Measurements from ENCODE around the gene CDH23. TPM values are rescaled to one million over a fixed set of nuclear protein-coding genes. Genes with fewer than 3 reads are reported as not detected.

CDH23 gene
- total and polyA plus RNA-seq, 9 of the 15 experiments (the other 6 are each of a cell fraction or from before 2014, with no cell fraction given) = 0.18 to 1.2 (median 0.47) TPM

DNA sequence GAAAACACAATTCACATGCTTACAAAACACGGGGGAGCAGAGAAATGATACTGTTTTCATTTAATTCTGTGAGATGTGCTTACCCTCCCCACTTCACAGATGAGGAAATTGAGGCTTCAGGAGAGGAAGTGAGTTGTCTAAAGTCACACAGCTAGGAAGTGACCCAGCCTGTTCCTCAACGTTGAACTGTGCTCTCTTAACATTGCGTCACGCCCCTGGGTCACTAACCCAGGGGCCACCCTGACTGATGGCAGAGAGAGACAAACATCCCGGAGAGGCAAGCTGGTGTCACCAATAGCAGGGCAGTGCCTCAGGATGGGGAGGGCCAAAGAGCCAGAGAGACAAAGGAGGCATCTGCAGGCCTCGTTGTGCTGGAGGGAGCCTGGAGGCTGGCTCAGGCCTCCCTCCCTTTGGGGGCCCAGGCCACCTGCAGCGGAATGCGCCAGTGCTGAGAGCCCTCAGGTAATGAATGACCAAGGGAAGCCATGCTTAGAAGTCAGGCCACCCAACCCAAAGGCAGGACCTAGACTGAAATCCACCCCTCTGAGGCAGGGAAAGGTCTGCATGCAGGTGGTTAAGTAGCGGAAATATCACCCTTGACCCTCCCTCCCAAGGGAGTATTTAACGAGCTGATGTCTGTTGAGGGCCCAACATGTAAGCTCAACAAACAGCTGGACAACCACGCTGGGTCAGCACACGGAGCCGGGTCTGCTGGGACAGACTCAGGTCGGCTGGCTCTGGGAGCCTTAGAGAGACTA lies 241.5 kb downstream of the CDH23 start (continued):
- TF ChIP-seq, protein P1, sequence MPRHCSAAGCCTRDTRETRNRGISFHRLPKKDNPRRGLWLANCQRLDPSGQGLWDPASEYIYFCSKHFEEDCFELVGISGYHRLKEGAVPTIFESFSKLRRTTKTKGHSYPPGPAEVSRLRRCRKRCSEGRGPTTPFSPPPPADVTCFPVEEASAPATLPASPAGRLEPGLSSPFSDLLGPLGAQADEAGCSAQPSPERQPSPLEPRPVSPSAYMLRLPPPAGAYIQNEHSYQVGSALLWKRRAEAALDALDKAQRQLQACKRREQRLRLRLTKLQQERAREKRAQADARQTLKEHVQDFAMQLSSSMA (CRISPR knock-in tag; IDR thresholded peaks at IDR 0.05) = no peak
- TF ChIP-seq ZNF584 (CRISPR knock-in tag; IDR thresholded peaks at IDR 0.05; ENCODE audit: low read depth) (no peak), ZNF75A (CRISPR knock-in tag; IDR thresholded peaks at IDR 0.05) (no peak), JUN (IDR thresholded peaks at IDR 0.05; ENCODE audit: borderline replicate concordance, low read depth, low read length) (0 out of 2 replicates have a peak, but pooled peaks have one; percentile 28), JUN (CRISPR knock-in tag; IDR thresholded peaks at IDR 0.05; ENCODE audit: borderline replicate concordance) (no peak; the same call in 1 of the 2 replicates), POLR2B (IDR thresholded peaks at IDR 0.05; ENCODE audit: low read depth, partially characterized antibody) (no peak), HIVEP1 (CRISPR knock-in tag; IDR thresholded peaks at IDR 0.05) (no peak), POLR3G (IDR thresholded peaks at IDR 0.05; ENCODE audit: extremely low read depth, insufficient read length, insufficient replicate concordance) (no peak), PCBP1 (IDR thresholded peaks at IDR 0.05; ENCODE audit: low read depth, low read length, poor library complexity, severe bottlenecking) (no peak), ZFP30 (CRISPR knock-in tag; IDR thresholded peaks at IDR 0.05; ENCODE audit: borderline replicate concordance) (no peak), YY1 (IDR thresholded peaks at IDR 0.05; ENCODE audit: borderline replicate concordance in 1 of 3, control insufficient read depth in 1 of 3, extremely low read depth in 1 of 3, insufficient read depth in 3 of 3, insufficient read length in 1 of 3, insufficient replicate concordance in 2 of 3, low read depth in 1 of 3, low read length in 2 of 3) (peak in 1 of 3 experiments; percentile 28), ZNF232 (CRISPR knock-in tag; IDR thresholded peaks at IDR 0.05) (no peak), ZNF41 (CRISPR knock-in tag; conservative IDR thresholded peaks at IDR 0.05) (no peak), NFATC3 (IDR thresholded peaks at IDR 0.05) (peak; percentile 23; the same call in 1 of the 2 replicates), PML (IDR thresholded peaks at IDR 0.05; ENCODE audit: low read length) (no peak), KLF16 (IDR thresholded peaks at IDR 0.05) (no peak), DIDO1 (tag; IDR thresholded peaks at IDR 0.05; ENCODE audit: low read depth) (0 out of 2 replicates have a peak, but pooled peaks have one; percentile 52), KLF10 (CRISPR knock-in tag; IDR thresholded peaks at IDR 0.05) (no peak)
- TF ChIP-seq, protein P2, sequence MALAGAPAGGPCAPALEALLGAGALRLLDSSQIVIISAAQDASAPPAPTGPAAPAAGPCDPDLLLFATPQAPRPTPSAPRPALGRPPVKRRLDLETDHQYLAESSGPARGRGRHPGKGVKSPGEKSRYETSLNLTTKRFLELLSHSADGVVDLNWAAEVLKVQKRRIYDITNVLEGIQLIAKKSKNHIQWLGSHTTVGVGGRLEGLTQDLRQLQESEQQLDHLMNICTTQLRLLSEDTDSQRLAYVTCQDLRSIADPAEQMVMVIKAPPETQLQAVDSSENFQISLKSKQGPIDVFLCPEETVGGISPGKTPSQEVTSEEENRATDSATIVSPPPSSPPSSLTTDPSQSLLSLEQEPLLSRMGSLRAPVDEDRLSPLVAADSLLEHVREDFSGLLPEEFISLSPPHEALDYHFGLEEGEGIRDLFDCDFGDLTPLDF (CRISPR knock-in tag; IDR thresholded peaks at IDR 0.05) = no peak
- TF ChIP-seq, protein P3, sequence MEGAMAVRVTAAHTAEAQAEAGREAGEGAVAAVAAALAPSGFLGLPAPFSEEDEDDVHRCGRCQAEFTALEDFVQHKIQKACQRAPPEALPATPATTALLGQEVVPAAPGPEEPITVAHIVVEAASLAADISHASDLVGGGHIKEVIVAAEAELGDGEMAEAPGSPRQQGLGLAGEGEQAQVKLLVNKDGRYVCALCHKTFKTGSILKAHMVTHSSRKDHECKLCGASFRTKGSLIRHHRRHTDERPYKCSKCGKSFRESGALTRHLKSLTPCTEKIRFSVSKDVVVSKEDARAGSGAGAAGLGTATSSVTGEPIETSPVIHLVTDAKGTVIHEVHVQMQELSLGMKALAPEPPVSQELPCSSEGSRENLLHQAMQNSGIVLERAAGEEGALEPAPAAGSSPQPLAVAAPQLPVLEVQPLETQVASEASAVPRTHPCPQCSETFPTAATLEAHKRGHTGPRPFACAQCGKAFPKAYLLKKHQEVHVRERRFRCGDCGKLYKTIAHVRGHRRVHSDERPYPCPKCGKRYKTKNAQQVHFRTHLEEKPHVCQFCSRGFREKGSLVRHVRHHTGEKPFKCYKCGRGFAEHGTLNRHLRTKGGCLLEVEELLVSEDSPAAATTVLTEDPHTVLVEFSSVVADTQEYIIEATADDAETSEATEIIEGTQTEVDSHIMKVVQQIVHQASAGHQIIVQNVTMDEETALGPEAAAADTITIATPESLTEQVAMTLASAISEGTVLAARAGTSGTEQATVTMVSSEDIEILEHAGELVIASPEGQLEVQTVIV (CRISPR knock-in tag; IDR thresholded peaks at IDR 0.05; ENCODE audit: borderline replicate concordance) = no peak
- TF ChIP-seq, protein P4, sequence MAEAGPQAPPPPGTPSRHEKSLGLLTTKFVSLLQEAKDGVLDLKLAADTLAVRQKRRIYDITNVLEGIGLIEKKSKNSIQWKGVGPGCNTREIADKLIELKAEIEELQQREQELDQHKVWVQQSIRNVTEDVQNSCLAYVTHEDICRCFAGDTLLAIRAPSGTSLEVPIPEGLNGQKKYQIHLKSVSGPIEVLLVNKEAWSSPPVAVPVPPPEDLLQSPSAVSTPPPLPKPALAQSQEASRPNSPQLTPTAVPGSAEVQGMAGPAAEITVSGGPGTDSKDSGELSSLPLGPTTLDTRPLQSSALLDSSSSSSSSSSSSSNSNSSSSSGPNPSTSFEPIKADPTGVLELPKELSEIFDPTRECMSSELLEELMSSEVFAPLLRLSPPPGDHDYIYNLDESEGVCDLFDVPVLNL (CRISPR knock-in tag; IDR thresholded peaks at IDR 0.05; ENCODE audit: low read depth) = no peak
